Breast epithelium (tissue), 3 donors: ENCODE data around the gene OR13C3.

Experiments
- CTCF ChIP-seq, 3 donors: fragments of 450-650 bp; IDR thresholded peaks; one replicate each; pipeline ENCODE4 v1.5.1; 2016 to 2017; ENCODE audit warnings: antibody characterized with exemption in 3 of 3, mild to moderate bottlenecking in 3 of 3, moderate library complexity in 3 of 3
- POLR2A ChIP-seq: fragments of 450-650 bp; IDR thresholded peaks from one replicate; pipeline ENCODE4 v1.6.1; 2016; ENCODE audit warnings: antibody characterized with exemption, mild to moderate bottlenecking, moderate library complexity

- TF ChIP-seq CTCF (IDR thresholded peaks at IDR 0.05) (no peak), POLR2A (no peak)
Observed at GRCh38 chr9:104580562-104580961, 43.9 kb upstream of the OR13C3 start.
